Measurements from ENCODE around the gene RNF207. TPM values are rescaled to one million over a fixed set of nuclear protein-coding genes. Genes with fewer than 3 reads are reported as not detected.

Gene RNF207
- polyA plus RNA-seq, 1 donor from 2014 or later = 3.5 TPM

DNA sequence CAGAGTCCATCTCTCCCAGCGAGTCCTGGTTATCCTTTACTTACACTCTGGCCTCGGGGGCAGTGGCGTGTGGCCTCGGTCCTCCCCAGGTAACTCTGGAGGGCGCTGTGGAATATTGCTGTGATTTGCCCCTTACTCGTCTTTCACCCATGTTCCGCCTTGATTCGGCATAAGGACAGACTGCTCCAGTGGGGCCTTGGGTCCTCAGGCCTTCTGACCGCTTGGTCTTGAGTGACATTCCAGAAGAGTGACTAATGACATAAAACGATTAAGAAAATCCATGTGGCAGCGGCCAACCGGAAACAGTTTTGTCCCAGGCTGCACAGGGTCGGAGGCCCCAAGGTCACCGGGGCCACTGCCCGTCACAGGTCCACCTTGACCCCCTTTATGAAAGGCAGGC, 18.8 kb downstream of the RNF207 start:
- H3F3A ChIP-seq (ENCODE audit: insufficient read depth, low read length, poor library complexity, severe bottlenecking) = no peaks in the 10 kb centered on the region
- no peaks in the 10 kb centered on the region for H3K9me2 ChIP-seq (ENCODE audit: insufficient read depth, low read length)
- H3K27me3 ChIP-seq (ENCODE audit: insufficient read depth, low read depth, low read length) = no peaks in the 10 kb centered on the region
- no peaks in the 10 kb centered on the region for H3K79me2 ChIP-seq (replicated peaks; ENCODE audit: insufficient read depth, low read length)
- no peak overlapping the region for H2AFZ ChIP-seq (ENCODE audit: low read depth, low read length)
- no peaks in the 10 kb centered on the region for H3K9me3 ChIP-seq (ENCODE audit: low read length)
- H3K4me3 ChIP-seq (ENCODE audit: low read length) = no peak overlapping the region
- H3K4me2 ChIP-seq (ENCODE audit: low read length) = no peak overlapping the region
- no peaks in the 10 kb centered on the region for H3K36me3 ChIP-seq (ENCODE audit: insufficient read depth, low read length)
- no peak overlapping the region for H3K9ac ChIP-seq (ENCODE audit: low read length)
- no peak overlapping the region for H3K27ac ChIP-seq (ENCODE audit: low read length)
- no peaks in the 10 kb centered on the region for H4K20me1 ChIP-seq (ENCODE audit: insufficient read depth)
- TF ChIP-seq, protein P1, sequence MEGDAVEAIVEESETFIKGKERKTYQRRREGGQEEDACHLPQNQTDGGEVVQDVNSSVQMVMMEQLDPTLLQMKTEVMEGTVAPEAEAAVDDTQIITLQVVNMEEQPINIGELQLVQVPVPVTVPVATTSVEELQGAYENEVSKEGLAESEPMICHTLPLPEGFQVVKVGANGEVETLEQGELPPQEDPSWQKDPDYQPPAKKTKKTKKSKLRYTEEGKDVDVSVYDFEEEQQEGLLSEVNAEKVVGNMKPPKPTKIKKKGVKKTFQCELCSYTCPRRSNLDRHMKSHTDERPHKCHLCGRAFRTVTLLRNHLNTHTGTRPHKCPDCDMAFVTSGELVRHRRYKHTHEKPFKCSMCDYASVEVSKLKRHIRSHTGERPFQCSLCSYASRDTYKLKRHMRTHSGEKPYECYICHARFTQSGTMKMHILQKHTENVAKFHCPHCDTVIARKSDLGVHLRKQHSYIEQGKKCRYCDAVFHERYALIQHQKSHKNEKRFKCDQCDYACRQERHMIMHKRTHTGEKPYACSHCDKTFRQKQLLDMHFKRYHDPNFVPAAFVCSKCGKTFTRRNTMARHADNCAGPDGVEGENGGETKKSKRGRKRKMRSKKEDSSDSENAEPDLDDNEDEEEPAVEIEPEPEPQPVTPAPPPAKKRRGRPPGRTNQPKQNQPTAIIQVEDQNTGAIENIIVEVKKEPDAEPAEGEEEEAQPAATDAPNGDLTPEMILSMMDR (IDR thresholded peaks at IDR 0.05; ENCODE audit: poor library complexity, severe bottlenecking) = no peak
- TF ChIP-seq TAF1 (IDR thresholded peaks at IDR 0.05; ENCODE audit: low read depth) (no peak), EP300 (conservative IDR thresholded peaks at IDR 0.05; ENCODE audit: poor library complexity, severe bottlenecking) (no peak), EZH2 (IDR thresholded peaks at IDR 0.05; ENCODE audit: borderline replicate concordance, insufficient read depth, low read length, poor library complexity, severe bottlenecking) (no peak), MXI1 (conservative IDR thresholded peaks at IDR 0.05; ENCODE audit: poor library complexity, severe bottlenecking) (no peak), SMC3 (conservative IDR thresholded peaks at IDR 0.05; ENCODE audit: poor library complexity) (no peak)

DNA sequence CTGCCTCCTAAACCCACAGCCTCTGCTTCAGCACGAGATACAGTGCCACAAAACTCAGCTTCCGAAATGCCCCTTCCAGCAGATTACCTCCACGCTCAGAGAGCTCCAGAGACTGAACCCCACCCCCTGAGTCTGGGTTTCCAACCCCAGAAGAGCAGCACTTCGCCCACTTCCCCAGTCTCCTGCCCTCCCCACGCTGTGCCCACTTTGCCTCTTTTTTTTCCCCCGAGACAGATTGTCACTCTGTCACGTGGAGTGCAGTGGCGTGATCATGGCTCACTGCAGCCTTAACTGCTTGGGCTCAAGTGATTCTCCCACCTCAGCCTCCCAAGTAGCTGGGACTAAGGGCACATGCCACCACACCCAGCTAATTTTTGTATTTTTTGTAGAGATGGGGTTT, 19.7 kb downstream of the RNF207 start:
- Histone ChIP-seq H3K79me2 (replicated peaks; ENCODE audit: insufficient read depth, low read length) (no peaks in the 10 kb centered on the region), H3F3A (ENCODE audit: insufficient read depth, low read length, poor library complexity, severe bottlenecking) (no peaks in the 10 kb centered on the region), H3K4me2 (ENCODE audit: low read length) (no peak overlapping the region), H3K36me3 (ENCODE audit: insufficient read depth, low read length) (no peaks in the 10 kb centered on the region), H3K9me2 (ENCODE audit: insufficient read depth, low read length) (no peaks in the 10 kb centered on the region), H3K4me3 (ENCODE audit: low read length) (no peak overlapping the region), H3K9me3 (ENCODE audit: low read length) (no peaks in the 10 kb centered on the region), H3K27ac (ENCODE audit: low read length) (no peak overlapping the region), H3K9ac (ENCODE audit: low read length) (no peak overlapping the region), H2AFZ (ENCODE audit: low read depth, low read length) (no peak overlapping the region), H3K27me3 (ENCODE audit: insufficient read depth, low read depth, low read length) (no peaks in the 10 kb centered on the region), H4K20me1 (ENCODE audit: insufficient read depth) (no peaks in the 10 kb centered on the region)
- TF ChIP-seq TAF1 (IDR thresholded peaks at IDR 0.05; ENCODE audit: low read depth) = no peak
- TF ChIP-seq, protein P2, sequence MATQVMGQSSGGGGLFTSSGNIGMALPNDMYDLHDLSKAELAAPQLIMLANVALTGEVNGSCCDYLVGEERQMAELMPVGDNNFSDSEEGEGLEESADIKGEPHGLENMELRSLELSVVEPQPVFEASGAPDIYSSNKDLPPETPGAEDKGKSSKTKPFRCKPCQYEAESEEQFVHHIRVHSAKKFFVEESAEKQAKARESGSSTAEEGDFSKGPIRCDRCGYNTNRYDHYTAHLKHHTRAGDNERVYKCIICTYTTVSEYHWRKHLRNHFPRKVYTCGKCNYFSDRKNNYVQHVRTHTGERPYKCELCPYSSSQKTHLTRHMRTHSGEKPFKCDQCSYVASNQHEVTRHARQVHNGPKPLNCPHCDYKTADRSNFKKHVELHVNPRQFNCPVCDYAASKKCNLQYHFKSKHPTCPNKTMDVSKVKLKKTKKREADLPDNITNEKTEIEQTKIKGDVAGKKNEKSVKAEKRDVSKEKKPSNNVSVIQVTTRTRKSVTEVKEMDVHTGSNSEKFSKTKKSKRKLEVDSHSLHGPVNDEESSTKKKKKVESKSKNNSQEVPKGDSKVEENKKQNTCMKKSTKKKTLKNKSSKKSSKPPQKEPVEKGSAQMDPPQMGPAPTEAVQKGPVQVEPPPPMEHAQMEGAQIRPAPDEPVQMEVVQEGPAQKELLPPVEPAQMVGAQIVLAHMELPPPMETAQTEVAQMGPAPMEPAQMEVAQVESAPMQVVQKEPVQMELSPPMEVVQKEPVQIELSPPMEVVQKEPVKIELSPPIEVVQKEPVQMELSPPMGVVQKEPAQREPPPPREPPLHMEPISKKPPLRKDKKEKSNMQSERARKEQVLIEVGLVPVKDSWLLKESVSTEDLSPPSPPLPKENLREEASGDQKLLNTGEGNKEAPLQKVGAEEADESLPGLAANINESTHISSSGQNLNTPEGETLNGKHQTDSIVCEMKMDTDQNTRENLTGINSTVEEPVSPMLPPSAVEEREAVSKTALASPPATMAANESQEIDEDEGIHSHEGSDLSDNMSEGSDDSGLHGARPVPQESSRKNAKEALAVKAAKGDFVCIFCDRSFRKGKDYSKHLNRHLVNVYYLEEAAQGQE (IDR thresholded peaks at IDR 0.05; ENCODE audit: borderline replicate concordance) = no peak
- TF ChIP-seq, protein P1 (IDR thresholded peaks at IDR 0.05; ENCODE audit: poor library complexity, severe bottlenecking) = no peak
- no peak for TF ChIP-seq POLR2AphosphoS5 (IDR thresholded peaks at IDR 0.05)
- no peak for TF ChIP-seq EZH2 (IDR thresholded peaks at IDR 0.05; ENCODE audit: borderline replicate concordance, insufficient read depth, low read length, poor library complexity, severe bottlenecking)
- TF ChIP-seq SMC3 (conservative IDR thresholded peaks at IDR 0.05; ENCODE audit: poor library complexity) = no peak
- no peak for TF ChIP-seq EP300 (conservative IDR thresholded peaks at IDR 0.05; ENCODE audit: poor library complexity, severe bottlenecking)
- no peak for TF ChIP-seq RAD21 (conservative IDR thresholded peaks at IDR 0.05)
- TF ChIP-seq MXI1 (conservative IDR thresholded peaks at IDR 0.05; ENCODE audit: poor library complexity, severe bottlenecking) = no peak
